Hematopoietic multipotent progenitor cell treated with erythropoietin and hydrocortisone succinate and interleukin-3 and kit ligand, for 15 days (in vitro differentiated cells): ENCODE data around the gene GRPEL1.
"Not testable (repeated sequence)": the region's sequence is repeated elsewhere in the genome, so short reads cannot be mapped to it uniquely, and the experiment has no call there.

ENCODE experiments used
- DNase-seq: peaks from one replicate; pipeline ENCODE4 v3.0.0-alpha.2; 2015; ENCODE audit warnings: low spot score

The GRPEL1 gene

GRCh38 chr4:7067452-7068278, at the start of gene GRPEL1:
GRPEL1 (minus strand) TSS chr4:7068064; CDS start chr4:7068032, 32 bp downstream.
- DNase-seq = peak; percentile 100

- no peak for DNase-seq
Observed at GRCh38 chr4:7116705-7117104, 48.8 kb upstream of the GRPEL1 start.

GRCh38 chr4:7115557-7116340, 47.9 kb upstream of the GRPEL1 start:
- DNase-seq = no peak

- no peak for DNase-seq
Observed at GRCh38 chr4:7112656-7113055, 44.8 kb upstream of the GRPEL1 start.

- DNase-seq = no peak
Observed at GRCh38 chr4:7111441-7111840, 43.6 kb upstream of the GRPEL1 start.

- no peak for DNase-seq
Observed at GRCh38 chr4:7110546-7110945, 42.7 kb upstream of the GRPEL1 start.

GRCh38 chr4:7109169-7109568, 41.3 kb upstream of the GRPEL1 start:
- DNase-seq = no peak

- DNase-seq = no peak
Observed at GRCh38 chr4:7108660-7109059, 40.8 kb upstream of the GRPEL1 start.

- no peak for DNase-seq
Observed at GRCh38 chr4:7108046-7108625, 40.3 kb upstream of the GRPEL1 start.

GRCh38 chr4:7107166-7107905, 39.5 kb upstream of the GRPEL1 start:
- no peak for DNase-seq

GRCh38 chr4:7105276-7105675, 37.4 kb upstream of the GRPEL1 start:
- DNase-seq = no peak

GRCh38 chr4:7104366-7105031, 36.6 kb upstream of the GRPEL1 start:
- DNase-seq = no peak

GRCh38 chr4:7103607-7104365, 35.9 kb upstream of the GRPEL1 start:
- no peak for DNase-seq

- DNase-seq = peak; percentile 73
Observed at GRCh38 chr4:7103031-7103606, 35.3 kb upstream of the GRPEL1 start.

- DNase-seq = not testable (repeated sequence)
Observed at GRCh38 chr4:7102516-7102909, 34.6 kb upstream of the GRPEL1 start.

- DNase-seq = peak; percentile 33
Observed at GRCh38 chr4:7101692-7102515, 34.0 kb upstream of the GRPEL1 start.

- no peak for DNase-seq
Observed at GRCh38 chr4:7096236-7096635, 28.4 kb upstream of the GRPEL1 start.

GRCh38 chr4:7095611-7096155, 27.8 kb upstream of the GRPEL1 start:
- no peak for DNase-seq

- DNase-seq = no peak
Observed at GRCh38 chr4:7094916-7095315, 27.1 kb upstream of the GRPEL1 start.
